H9 (cell line): ENCODE results near the gene HECTD3. TPM values are rescaled to one million over a fixed set of nuclear protein-coding genes. Genes with fewer than 3 reads are reported as not detected.
"Not testable (repeated sequence)": the region's sequence is repeated elsewhere in the genome, so short reads cannot be mapped to it uniquely, and the experiment has no call there.

ENCODE experiments used
- DNase-seq: peaks from one replicate; pipeline ENCODE4 v3.0.0-alpha.2; 2017
- H2AFZ ChIP-seq: one replicate; pipeline ENCODE4 v1.6.1; 2013; ENCODE audit warnings: mild to moderate bottlenecking, low read length, control low read depth, moderate library complexity
- H2AK5ac ChIP-seq: 2 replicates; pipeline ENCODE4 v1.6.1; 2013; ENCODE audit warnings: low read length, control low read depth, mixed read lengths; ENCODE audit not compliant: insufficient read length
- H2BK120ac ChIP-seq: one replicate; pipeline ENCODE4 v1.6.1; 2013; ENCODE audit warnings: low read depth, mild to moderate bottlenecking, low read length, control low read depth, inconsistent platforms; ENCODE audit not compliant: poor library complexity, severe bottlenecking
- H2BK12ac ChIP-seq: 2 replicates; pipeline ENCODE4 v1.6.1; 2013; ENCODE audit warnings: low read length, control low read depth, mixed read lengths, low read depth; ENCODE audit not compliant: insufficient read length
- H2BK15ac ChIP-seq: 2 replicates; pipeline ENCODE4 v1.6.1; 2013; ENCODE audit warnings: low read depth, low read length, control low read depth
- H2BK20ac ChIP-seq: one replicate; pipeline ENCODE4 v1.6.1; 2013; ENCODE audit warnings: low read depth, mild to moderate bottlenecking, low read length, control low read depth, inconsistent platforms; ENCODE audit not compliant: poor library complexity, severe bottlenecking
- H2BK5ac ChIP-seq: 2 replicates; pipeline ENCODE4 v1.6.1; 2013; ENCODE audit warnings: low read length, control low read depth, mixed read lengths; ENCODE audit not compliant: insufficient read length
- H3K14ac ChIP-seq: 2 replicates; pipeline ENCODE4 v1.6.1; 2013; ENCODE audit warnings: low read length, control low read depth; ENCODE audit not compliant: insufficient read depth
- H3K18ac ChIP-seq: 2 replicates; pipeline ENCODE4 v1.6.1; 2013; ENCODE audit warnings: low read depth, mild to moderate bottlenecking, mixed read lengths, low read length, control low read depth; ENCODE audit not compliant: insufficient read length
- H3K23ac ChIP-seq: 2 replicates; pipeline ENCODE4 v1.6.1; 2013; ENCODE audit warnings: low read length, control low read depth, mixed read lengths, low read depth; ENCODE audit not compliant: insufficient read length
- H3K23me2 ChIP-seq: 2 replicates; pipeline ENCODE4 v1.6.1; 2013; ENCODE audit warnings: low read depth, mild to moderate bottlenecking, mixed read lengths, low read length, control low read depth; ENCODE audit not compliant: insufficient read length, poor library complexity, severe bottlenecking
- H3K27ac ChIP-seq: 2 replicates; pipeline ENCODE4 v1.5.1; 2013; ENCODE audit warnings: low read length, control low read depth, mixed read lengths, low read depth; ENCODE audit not compliant: insufficient read length
- H3K27me3 ChIP-seq: 2 replicates; pipeline ENCODE4 v1.6.1; 2013; ENCODE audit warnings: low read length, control low read depth, inconsistent platforms; ENCODE audit not compliant: insufficient read depth
- H3K4ac ChIP-seq: 2 replicates; pipeline ENCODE4 v1.6.1; 2013; ENCODE audit warnings: low read depth, mild to moderate bottlenecking, control low read depth, inconsistent platforms, low read length, moderate library complexity
- H3K4me1 ChIP-seq: 2 replicates; pipeline ENCODE4 v1.6.1; 2013; ENCODE audit warnings: low read length, control low read depth, inconsistent platforms; ENCODE audit not compliant: insufficient read depth
- H3K4me2 ChIP-seq: 2 replicates; pipeline ENCODE4 v1.6.1; 2013; ENCODE audit warnings: low read length, control low read depth, mixed read lengths; ENCODE audit not compliant: insufficient read length, insufficient read depth
- H3K56ac ChIP-seq: 2 replicates; pipeline ENCODE4 v1.6.1; 2013; ENCODE audit warnings: low read depth, mild to moderate bottlenecking, mixed read lengths, low read length, control low read depth; ENCODE audit not compliant: insufficient read length
- H3K79me1 ChIP-seq: 2 replicates; pipeline ENCODE4 v1.6.1; 2013; ENCODE audit warnings: low read depth, mild to moderate bottlenecking, moderate library complexity, low read length, control low read depth, inconsistent platforms; ENCODE audit not compliant: insufficient read depth, poor library complexity, severe bottlenecking
- H3K79me2 ChIP-seq: 2 replicates; pipeline ENCODE4 v1.6.1; 2013; ENCODE audit warnings: low read length, control low read depth, inconsistent platforms; ENCODE audit not compliant: insufficient read depth
- H3K9ac ChIP-seq: 2 replicates; pipeline ENCODE4 v1.6.1; 2013; ENCODE audit warnings: low read length, control low read depth, mixed read lengths; ENCODE audit not compliant: insufficient read length; ENCODE audit errors: extremely low read depth
- H3K9me3 ChIP-seq: one replicate; pipeline ENCODE4 v1.6.1; 2013; ENCODE audit warnings: low read depth, low read length, inconsistent platforms; ENCODE audit not compliant: control insufficient read depth
- H3T11ph ChIP-seq: one replicate; pipeline ENCODE4 v1.6.1; 2013; ENCODE audit warnings: mild to moderate bottlenecking, low read length, control low read depth, inconsistent platforms
- H4K20me1 ChIP-seq: one replicate; pipeline ENCODE4 v1.6.1; 2013; ENCODE audit not compliant: control insufficient read depth, insufficient read length, insufficient read depth
- H4K5ac ChIP-seq: 2 replicates; pipeline ENCODE4 v1.6.1; 2013; ENCODE audit warnings: low read depth, mild to moderate bottlenecking, mixed read lengths, low read length, control low read depth; ENCODE audit not compliant: insufficient read length
- H4K8ac ChIP-seq: replicated peaks from 2 replicates; pipeline ENCODE4 v1.6.1; 2013; ENCODE audit warnings: low read length, control low read depth, mixed read lengths, low read depth; ENCODE audit not compliant: insufficient read length
- H4K91ac ChIP-seq: 2 replicates; pipeline ENCODE4 v1.6.1; 2013; ENCODE audit warnings: low read depth, mild to moderate bottlenecking, moderate library complexity, mixed read lengths, low read length, control low read depth; ENCODE audit not compliant: insufficient read length
- H3K27ac Mint-ChIP-seq, 3 experiments: 2 replicates in 2 of 3; 3 replicates in 1 of 3; pipeline ENCODE4 v1.8.0; 2020 to 2021; ENCODE audit warnings: mixed read lengths in 3 of 3, mild to moderate bottlenecking in 1 of 3, moderate library complexity in 1 of 3
- H3K27me3 Mint-ChIP-seq: 2 replicates; pipeline ENCODE4 v1.8.0; 2021; ENCODE audit warnings: low read depth, mild to moderate bottlenecking, moderate library complexity, mixed read lengths
- H3K36me3 Mint-ChIP-seq, 3 experiments: 2 replicates in 2 of 3; 3 replicates in 1 of 3; pipeline ENCODE4 v1.8.0; 2020 to 2021; ENCODE audit warnings: low read depth in 3 of 3, mixed read lengths in 3 of 3; ENCODE audit not compliant: insufficient read depth in 1 of 3
- H3K4me1 Mint-ChIP-seq, 2 experiments: 2 replicates each; pipeline ENCODE4 v1.8.0; 2020; ENCODE audit warnings: mixed read lengths in 2 of 2
- H3K4me3 Mint-ChIP-seq, 2 experiments: 2 replicates in 1 of 2; 3 replicates in 1 of 2; pipeline ENCODE4 v1.8.0; 2020 to 2021; ENCODE audit warnings: mild to moderate bottlenecking in 2 of 2, mixed read lengths in 2 of 2, moderate library complexity in 1 of 2
- H3K9me3 Mint-ChIP-seq, 2 experiments: 2 replicates in 1 of 2; 3 replicates in 1 of 2; pipeline ENCODE4 v1.8.0; 2020; ENCODE audit warnings: mild to moderate bottlenecking in 2 of 2, mixed read lengths in 2 of 2, moderate library complexity in 1 of 2
- WGBS: extraction: QIAGEN DNeasy Blood & Tissue Kit; methylation state at CpG from one replicate; pipeline ENCODE4 v1.1.7; 2013; ENCODE audit warnings: missing lambda C conversion rate, low lambda C conversion rate, mixed read lengths; ENCODE audit not compliant: insufficient read length; ENCODE audit errors: extremely low coverage; 5-methylcytosine and 5-hydroxymethylcytosine counted together
- total RNA-seq: library from RNA; stranded (reverse); gene quantifications from 2 replicates; pipeline ENCODE4 v1.2.1, GENCODE V29; 2021
- TF ChIP-seq, protein P1 (sequence below): fragments of 200-600 bp; sonication (generic); conservative IDR thresholded peaks from 3 replicates; pipeline ENCODE4 v1.8.0; 2021; ENCODE audit warnings: antibody characterized with exemption, mild to moderate bottlenecking

The HECTD3 gene
- total RNA-seq, 1 experiment from 2014 or later = 36.0 TPM

DNA sequence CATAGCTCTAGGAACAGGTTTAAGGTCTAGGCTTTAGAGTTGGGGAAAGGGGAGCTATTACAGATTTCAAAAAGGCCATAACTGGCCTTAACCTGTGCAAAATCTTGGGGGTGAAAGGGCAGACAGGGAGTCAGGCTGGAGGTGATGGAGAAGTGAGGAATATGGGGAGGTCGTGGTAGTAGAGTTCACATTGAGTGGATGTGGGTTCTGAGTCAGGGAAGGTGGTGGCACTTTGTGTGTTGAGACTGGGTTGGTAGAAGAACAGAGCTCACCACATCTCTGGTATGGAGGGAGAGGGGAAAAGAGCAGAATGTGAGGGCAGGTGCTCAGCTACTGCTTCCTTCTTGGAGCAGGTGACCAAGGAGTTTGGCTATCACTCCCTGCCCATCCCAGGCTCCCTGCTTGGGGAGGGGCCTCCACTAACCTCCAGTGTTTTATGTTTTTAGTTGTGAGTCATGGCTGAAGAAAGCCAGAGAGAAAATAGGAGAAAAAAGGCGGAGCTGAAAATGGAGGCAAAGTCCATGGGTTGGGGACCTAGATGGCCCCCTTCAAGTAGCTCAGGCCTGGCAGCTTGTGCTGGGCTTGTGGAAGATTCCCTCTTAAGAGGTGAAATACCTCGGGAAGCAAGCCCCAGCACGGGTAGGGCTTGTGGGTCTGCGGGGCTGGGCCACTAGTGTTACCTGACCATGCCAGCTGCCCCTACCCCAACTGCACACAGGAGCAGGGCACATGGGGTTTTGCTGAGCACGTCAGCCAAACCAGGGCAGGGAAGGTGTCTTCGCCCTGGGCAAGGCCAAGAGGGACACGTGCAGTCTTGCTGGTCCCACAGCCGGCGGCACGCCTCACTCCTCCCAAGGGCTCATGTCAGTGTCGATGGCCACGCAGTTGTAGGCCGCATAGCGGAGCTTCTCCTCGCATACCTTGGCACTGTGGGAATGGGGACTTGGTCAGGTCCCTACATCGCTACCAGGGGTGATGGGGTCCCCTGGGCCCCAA, 8.2 kb downstream of the HECTD3 start:
- WGBS = no CpG with 5 or more reads among the region's 17 CpGs
- H3K27ac Mint-ChIP-seq = no peak overlapping the region; a peak in 2 of 7 replicates

GRCh38 chr1:45001576-45001975, 9.5 kb downstream of the HECTD3 start:
- H4K5ac ChIP-seq, H4K20me1 ChIP-seq, H3K18ac ChIP-seq, H3K4me2 ChIP-seq, H3T11ph ChIP-seq, H3K4ac ChIP-seq, H3K14ac ChIP-seq, H4K8ac ChIP-seq, H3K27me3 Mint-ChIP-seq, H3K27ac Mint-ChIP-seq, H3K9me3 Mint-ChIP-seq, H3K4me1 Mint-ChIP-seq, H2BK20ac ChIP-seq, H2BK12ac ChIP-seq, H3K23ac ChIP-seq, H2BK15ac ChIP-seq, DNase-seq, H3K23me2 ChIP-seq, H2BK5ac ChIP-seq, H3K79me1 ChIP-seq, H3K9me3 ChIP-seq, H3K27ac ChIP-seq, H3K56ac ChIP-seq, H3K27me3 ChIP-seq, H2AFZ ChIP-seq, H4K91ac ChIP-seq, H3K9ac ChIP-seq, H2AK5ac ChIP-seq, H2BK120ac ChIP-seq, H3K4me3 Mint-ChIP-seq, H3K79me2 ChIP-seq, H3K4me1 ChIP-seq: not testable (repeated sequence)
- peaks cover 7 to 42% (median 32%) of the 10 kb centered on the region in 3 experiments; a peak in 6 of 7 replicates for H3K36me3 Mint-ChIP-seq
- WGBS = no CpG with 5 or more reads among the region's 8 CpGs

More for the DNA sequence above, 8.2 kb downstream of the HECTD3 start:
- TF ChIP-seq, protein P1, sequence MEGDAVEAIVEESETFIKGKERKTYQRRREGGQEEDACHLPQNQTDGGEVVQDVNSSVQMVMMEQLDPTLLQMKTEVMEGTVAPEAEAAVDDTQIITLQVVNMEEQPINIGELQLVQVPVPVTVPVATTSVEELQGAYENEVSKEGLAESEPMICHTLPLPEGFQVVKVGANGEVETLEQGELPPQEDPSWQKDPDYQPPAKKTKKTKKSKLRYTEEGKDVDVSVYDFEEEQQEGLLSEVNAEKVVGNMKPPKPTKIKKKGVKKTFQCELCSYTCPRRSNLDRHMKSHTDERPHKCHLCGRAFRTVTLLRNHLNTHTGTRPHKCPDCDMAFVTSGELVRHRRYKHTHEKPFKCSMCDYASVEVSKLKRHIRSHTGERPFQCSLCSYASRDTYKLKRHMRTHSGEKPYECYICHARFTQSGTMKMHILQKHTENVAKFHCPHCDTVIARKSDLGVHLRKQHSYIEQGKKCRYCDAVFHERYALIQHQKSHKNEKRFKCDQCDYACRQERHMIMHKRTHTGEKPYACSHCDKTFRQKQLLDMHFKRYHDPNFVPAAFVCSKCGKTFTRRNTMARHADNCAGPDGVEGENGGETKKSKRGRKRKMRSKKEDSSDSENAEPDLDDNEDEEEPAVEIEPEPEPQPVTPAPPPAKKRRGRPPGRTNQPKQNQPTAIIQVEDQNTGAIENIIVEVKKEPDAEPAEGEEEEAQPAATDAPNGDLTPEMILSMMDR = no peak
- H4K20me1 ChIP-seq = no peaks in the 10 kb centered on the region
- no peak overlapping the region for H3K18ac ChIP-seq
- peaks cover 7 to 56% (median 40%) of the 10 kb centered on the region in 3 experiments; a peak in 6 of 7 replicates for H3K36me3 Mint-ChIP-seq
- no peak overlapping the region for H4K8ac ChIP-seq
- no peaks in the 10 kb centered on the region for H3K9me3 Mint-ChIP-seq
- peaks cover 4 to 6% of the 10 kb centered on the region in 2 experiments; a peak in 3 of 4 replicates for H3K4me1 Mint-ChIP-seq
- no peak overlapping the region for H3K56ac ChIP-seq
- H3K14ac ChIP-seq = no peak overlapping the region
- H3K79me1 ChIP-seq = no peaks in the 10 kb centered on the region
- H3K27ac ChIP-seq = no peak overlapping the region
- no peak overlapping the region for H2AK5ac ChIP-seq
- H2AFZ ChIP-seq = no peak overlapping the region
- H2BK12ac ChIP-seq = no peak overlapping the region
- no peak overlapping the region for H2BK5ac ChIP-seq
- H3T11ph ChIP-seq = no peak overlapping the region
- no peak for DNase-seq
- no peak overlapping the region for H2BK120ac ChIP-seq
- H3K9ac ChIP-seq = no peak overlapping the region
- H3K9me3 ChIP-seq = no peaks in the 10 kb centered on the region
- no peaks in the 10 kb centered on the region for H3K27me3 Mint-ChIP-seq
- H2BK20ac ChIP-seq = no peak overlapping the region
- no peaks in the 10 kb centered on the region for H3K27me3 ChIP-seq
- no peaks in the 10 kb centered on the region for H3K4me1 ChIP-seq
- H3K23me2 ChIP-seq = no peaks in the 10 kb centered on the region
- no peak overlapping the region for H4K91ac ChIP-seq
- no peak overlapping the region for H3K4me2 ChIP-seq
- no peak overlapping the region; a peak in 1 of 5 replicates for H3K4me3 Mint-ChIP-seq
- H3K23ac ChIP-seq = no peak overlapping the region
- no peak overlapping the region for H4K5ac ChIP-seq
- H3K4ac ChIP-seq = no peak overlapping the region
- no peak overlapping the region for H2BK15ac ChIP-seq
- H3K79me2 ChIP-seq = no peaks in the 10 kb centered on the region
